Stimulated activated CD4-positive, alpha-beta T cell treated with anti-CD3 and anti-CD28 coated beads, Interleukin-4, amount 100 ng/mL, for 4 hours (primary cell): Measurements from ENCODE around the gene SIAH3.
"Not testable (repeated sequence)": the region's sequence is repeated elsewhere in the genome, so short reads cannot be mapped to it uniquely, and the experiment has no call there.

Experiments used
- DNase-seq, 2 experiments: peaks; one replicate each; pipeline ENCODE4 v3.0.0-alpha.2; 2020

SIAH3 gene, protein sequence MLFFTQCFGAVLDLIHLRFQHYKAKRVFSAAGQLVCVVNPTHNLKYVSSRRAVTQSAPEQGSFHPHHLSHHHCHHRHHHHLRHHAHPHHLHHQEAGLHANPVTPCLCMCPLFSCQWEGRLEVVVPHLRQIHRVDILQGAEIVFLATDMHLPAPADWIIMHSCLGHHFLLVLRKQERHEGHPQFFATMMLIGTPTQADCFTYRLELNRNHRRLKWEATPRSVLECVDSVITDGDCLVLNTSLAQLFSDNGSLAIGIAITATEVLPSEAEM

DNA sequence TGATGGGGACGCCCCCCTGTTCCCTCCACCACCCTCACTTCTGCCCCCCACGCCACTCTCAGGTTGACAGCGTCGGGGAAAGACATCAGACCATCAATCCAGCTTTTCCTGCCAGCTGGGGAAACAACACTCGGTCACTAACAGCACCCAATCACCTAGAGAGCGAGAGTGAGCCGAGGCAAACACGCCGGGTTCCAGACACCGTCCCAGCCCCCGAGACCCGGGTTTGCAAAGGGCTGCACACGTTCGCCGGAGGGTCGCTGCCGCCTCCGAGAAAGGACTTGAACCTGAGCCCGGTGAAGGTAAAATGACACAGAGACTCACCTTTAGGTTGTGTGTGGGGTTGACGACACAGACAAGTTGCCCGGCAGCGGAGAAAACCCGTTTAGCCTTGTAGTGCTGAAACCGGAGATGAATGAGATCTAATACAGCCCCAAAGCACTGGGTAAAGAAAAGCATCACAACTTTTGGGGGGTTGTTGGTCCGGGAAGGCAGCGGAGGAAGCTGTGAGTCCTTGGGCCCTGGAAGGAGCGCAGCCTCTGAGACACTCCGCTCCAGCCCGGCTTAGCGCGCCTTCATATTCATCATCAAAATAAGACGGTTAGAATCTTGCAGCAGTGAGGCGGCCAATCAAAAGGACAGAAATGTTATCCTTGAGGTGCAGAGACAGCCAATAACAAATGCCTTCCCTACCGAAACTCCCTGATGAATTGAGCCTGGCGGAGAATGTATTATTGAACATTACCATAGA lies at the start of gene SIAH3:
Gene SIAH3 (minus strand): TSS at position 583 of the 751 bp plus-strand sequence. CDS start 124 bp downstream, at position 459.
- DNase-seq = peak in 1 of 2 experiments; percentile 10

DNA sequence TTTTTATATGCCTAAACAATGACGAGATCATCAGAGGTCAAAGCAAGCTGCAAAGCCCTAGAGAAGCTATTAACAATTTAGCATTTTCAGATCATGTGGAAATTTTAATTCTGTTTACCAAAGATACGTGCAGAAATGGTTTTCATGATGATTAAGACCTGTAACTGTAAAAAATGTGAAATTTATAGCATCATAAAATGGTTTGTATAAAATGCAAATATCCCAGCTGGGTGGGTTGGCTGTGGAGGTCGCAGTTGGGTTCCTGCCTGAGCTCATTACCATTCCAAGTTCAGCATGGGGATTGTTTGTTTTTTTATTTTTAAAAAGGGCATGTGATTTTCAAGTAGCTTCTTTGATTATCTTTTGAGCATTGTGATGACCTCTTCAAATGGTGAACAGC lies 47.9 kb upstream of the SIAH3 start:
- DNase-seq = no peak

DNA sequence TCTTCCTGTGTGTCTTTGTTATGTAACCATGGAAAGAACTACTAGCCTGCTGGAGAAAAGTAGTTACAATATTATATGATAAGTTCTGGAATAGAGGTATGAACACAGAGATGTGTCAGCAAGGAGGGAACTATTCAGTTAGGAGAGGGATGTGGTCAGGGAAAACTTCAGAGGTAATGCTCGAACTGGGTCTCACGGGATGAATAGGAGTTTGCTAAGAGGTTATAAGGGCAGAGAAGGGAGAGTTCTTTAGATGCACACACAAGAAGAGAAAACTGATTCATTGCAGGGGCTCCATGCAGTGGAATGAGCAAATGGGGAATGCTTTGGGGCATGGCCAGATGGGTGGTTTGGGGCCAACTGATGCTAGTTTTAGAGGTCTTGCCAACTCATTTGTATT lies 46.0 kb upstream of the SIAH3 start:
- no peak for DNase-seq

DNA sequence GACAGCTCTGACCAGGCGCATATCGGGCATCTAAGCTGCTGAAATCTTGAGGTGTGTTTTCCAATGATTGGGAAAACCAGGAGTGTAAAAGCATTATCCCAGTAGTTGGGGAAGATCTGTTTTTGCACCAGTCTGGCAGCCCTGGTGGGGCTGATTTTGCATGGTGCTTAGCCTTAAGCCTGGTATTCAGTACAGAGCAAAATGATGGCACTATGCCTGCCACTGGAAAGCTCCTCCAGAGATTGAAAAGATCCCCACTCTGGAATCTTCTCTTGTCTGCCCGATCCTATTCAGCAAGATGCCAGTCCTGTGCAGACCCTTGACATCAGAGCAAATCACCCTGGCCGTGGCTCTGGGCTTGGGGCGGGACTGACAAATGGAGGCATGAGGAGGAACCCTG lies 44.7 kb upstream of the SIAH3 start:
- DNase-seq = no peak

DNA sequence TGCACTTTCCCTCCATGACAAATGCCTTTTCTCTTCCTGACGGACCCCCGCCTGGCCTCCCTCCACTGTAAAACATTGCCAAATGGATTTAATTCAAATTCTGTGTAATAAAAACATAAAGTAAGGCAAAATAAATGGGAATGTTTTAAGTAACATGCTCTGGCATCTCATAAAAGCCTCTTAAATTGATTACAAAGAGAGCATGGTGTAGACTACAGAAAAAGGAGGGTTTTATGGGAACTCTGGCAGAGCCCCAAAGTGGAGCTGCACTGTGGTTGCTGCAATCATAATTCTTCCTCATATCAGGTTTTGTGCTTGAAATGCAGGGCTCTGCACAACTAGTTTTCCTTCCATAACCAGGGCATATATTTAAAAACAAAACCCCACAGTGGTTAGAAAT lies 44.3 kb upstream of the SIAH3 start:
- no peak for DNase-seq

DNA sequence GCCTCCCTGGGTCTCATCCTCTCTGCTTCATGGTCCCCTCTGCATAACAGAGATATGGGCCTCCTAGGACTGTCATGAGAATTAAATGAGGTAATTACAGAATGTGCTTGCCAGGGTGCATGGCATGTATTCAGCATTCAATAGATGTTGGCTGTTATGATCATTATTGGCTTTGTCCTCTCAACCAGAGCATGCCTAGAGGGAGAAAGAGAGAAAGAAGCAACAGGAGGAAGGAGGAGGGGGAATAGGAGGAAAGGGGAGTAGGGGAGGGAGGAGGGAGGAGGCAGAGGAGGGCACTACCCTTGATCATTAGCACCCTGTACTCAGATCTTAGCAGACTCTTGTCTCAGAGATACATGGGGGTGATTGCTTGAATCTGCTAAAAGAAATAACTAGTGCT lies 41.0 kb upstream of the SIAH3 start:
- no peak for DNase-seq

DNA sequence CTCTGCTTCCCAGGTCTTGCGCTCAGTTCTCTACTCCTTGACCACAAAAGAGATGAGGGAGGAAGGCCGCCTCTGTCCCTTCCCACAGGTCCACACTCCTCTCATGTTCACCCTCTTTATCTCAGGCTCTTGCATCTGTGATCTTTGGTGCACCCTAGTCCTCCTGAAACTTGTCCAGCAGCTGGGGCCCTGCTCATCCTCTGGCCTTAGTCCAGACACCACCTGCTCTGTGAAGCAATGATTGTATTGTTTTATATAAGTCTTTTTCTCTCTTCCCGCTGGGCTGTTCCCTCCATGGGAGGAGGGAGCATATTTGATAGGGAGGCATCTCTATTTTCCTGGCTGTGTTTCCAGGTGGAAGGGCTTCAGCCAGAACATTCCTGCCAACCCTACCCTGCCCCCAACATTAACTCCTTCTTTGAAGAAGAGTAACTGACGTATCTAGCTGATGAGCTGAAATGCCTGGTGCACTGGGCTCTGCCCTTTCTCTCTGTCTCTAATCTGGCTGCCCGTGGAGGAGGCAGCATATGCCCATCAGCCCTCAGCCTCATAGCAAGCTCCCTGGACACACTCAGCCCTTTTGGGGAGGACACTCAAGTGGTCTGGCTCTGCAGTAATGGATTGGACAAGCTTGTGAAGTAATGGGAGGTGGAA lies 38.2 kb upstream of the SIAH3 start:
- no peak for DNase-seq

DNA sequence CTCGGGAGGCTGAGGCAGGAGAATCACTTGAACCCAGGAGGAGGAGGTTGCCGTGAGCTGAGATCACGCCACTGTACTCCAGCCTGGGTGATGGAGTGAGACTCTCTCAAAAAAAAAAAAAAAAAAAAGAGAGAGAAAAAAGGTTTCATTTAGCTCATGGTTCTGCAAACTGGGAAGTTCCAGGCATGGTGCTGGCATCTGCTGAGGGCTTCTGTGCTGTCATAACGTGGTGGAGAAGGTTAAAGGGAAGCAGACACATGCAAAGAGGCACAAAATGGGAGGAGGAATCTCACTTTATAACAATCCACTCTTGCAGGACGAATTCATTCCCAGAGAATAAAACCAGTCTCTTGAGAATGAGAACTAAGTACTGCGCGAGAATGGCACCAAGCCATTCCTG lies 34.9 kb upstream of the SIAH3 start:
- no peak for DNase-seq

DNA sequence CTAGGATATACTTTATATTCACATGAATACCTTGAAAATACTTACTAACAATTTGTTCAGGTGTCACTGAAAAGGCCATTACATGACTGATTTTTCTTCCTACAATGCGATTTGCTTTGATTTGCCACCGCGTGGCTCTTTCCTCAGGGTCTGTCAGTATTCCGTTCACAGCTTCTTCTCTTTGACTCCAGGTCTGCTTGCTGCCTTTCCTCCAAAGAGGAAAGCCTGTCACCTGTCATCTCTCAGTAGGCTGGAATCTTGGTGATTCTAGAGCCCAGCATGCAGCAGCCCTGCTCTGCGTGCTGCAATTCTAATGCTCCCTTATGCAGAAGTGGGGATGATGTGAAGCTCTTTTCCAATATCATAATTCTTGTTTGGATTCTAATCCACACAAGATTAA lies 33.6 kb upstream of the SIAH3 start:
- no peak for DNase-seq

DNA sequence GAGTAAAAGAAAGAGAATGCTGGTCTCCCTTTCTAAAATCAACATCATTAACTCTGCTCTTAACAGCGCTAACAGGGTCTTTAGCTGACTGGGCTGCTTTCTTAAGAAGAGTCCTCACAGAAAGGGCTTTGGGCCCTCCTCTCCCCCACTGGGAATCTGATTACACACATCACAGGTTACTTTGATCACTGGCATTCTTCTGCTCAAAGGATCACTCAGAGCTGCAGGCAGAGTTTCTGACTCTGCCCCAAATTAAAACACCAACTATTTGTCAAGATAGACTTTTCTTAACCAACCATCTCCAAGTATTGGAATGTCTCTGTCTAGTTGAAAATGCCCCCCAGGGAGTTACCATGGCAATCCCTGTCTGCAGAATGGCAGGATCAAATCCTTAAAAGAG lies 31.1 kb upstream of the SIAH3 start:
- DNase-seq = no peak

DNA sequence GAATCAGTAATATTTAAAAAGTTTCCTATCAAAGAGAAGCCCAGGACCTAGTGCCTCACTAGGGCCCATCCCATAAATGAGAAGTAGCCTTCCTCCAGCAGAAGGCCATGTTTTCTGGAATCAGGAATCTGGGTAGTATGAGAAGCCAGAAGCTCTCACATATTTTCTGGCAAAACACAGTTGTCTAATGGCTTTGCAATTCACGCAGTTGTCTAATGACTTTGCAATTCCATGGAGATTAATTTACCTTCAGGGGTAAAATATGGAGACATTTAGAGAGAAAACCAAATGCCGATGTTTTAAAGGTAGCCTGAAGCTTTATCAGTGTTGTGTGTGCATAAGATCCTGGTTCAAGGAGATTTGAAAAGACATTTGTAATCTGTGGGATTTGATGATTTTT lies 29.8 kb upstream of the SIAH3 start:
- no peak for DNase-seq

DNA sequence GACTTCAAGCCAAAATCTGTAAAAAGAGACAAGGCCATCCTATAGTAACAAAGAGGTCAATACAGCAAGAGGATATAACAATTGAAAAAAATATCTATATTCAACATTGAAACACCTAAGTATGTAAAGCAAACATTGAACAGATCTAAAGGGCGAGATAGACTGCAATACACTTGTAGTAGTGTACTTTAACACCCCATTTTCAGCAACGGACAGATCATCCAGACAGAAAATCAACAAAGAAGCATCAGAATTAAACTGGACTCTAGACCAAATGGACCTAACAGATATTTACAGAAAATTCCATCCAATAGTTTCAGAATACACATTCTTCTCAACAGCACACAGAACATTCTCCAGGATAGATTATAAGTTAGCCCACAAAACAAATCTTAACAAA lies 28.7 kb upstream of the SIAH3 start:
- no peak for DNase-seq

DNA sequence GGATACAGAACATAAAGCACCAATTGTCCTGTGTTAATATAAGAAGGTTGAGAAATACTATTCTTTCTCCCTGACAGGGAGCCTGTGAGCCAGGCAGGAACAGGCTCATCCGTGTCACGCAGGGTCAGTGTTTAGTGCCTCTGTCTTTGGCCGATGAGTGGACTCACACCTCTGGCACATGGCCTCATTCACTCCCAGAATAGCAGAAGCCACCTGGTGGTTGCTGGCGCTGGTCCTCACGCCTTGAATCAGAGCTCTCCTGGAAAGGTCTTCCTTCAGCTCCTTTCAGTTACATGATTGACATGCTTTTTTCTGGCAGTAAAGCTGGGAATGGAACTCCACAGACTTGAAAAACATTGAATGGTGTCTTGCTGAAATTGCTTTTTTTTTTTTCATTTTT lies 28.1 kb upstream of the SIAH3 start:
- no peak for DNase-seq

DNA sequence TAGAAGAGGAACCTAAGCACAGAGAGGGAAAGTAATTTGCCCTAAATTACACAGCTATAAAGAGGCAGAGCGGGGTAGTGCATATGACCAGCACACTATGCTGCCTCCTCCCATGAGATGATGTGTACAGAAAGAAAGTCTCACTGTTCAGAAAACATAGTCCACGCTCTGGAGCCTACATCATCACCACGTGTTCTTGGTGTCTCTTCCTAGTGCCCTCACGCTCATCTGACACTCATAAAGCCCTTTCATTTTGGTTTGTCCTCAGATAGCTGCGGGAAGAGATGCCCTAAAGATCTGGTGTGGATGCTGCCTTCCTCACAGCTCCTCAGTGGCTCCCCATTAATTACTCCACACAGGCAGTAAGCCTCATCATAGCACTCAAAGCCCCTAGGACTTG lies 27.4 kb upstream of the SIAH3 start:
- DNase-seq = no peak

DNA sequence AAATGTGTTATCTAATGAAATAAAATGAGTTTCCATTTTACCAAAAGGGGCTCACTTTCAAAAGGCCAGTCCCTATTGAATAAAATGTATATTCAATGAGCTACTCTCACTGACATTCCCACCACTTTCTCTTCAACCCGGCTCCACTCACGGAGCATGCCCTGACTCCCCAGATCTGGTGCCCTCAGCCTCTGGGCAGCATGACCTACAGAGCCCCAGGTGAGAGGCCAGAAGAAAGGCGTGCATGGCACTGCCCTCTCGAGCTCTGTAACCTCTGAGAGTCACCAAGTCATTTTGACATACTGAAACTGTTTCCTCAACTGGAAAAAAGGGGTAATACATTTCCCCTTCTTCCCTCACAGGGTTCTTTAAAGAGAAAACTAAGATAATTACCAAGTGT lies 25.2 kb upstream of the SIAH3 start:
- no peak for DNase-seq

DNA sequence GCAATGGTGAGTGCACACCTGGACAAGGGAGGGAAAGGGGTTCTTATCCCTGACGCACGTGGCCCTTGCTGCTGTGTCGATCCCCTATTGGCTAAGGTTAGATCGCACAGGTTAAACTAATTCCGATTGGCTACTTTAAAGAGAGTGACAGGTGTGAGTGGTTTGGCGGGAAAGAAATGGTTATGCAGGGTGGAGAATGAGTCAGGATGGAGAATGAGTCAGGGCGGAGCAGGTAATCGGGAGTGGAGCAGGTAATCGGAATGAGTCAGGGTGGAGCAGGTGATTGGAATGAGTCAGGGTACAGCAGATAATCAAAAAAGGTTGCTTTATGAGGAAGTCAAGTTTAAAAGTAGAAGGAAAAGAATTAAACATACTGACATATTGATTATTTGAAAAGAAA lies 24.4 kb upstream of the SIAH3 start:
- no peak for DNase-seq

DNA sequence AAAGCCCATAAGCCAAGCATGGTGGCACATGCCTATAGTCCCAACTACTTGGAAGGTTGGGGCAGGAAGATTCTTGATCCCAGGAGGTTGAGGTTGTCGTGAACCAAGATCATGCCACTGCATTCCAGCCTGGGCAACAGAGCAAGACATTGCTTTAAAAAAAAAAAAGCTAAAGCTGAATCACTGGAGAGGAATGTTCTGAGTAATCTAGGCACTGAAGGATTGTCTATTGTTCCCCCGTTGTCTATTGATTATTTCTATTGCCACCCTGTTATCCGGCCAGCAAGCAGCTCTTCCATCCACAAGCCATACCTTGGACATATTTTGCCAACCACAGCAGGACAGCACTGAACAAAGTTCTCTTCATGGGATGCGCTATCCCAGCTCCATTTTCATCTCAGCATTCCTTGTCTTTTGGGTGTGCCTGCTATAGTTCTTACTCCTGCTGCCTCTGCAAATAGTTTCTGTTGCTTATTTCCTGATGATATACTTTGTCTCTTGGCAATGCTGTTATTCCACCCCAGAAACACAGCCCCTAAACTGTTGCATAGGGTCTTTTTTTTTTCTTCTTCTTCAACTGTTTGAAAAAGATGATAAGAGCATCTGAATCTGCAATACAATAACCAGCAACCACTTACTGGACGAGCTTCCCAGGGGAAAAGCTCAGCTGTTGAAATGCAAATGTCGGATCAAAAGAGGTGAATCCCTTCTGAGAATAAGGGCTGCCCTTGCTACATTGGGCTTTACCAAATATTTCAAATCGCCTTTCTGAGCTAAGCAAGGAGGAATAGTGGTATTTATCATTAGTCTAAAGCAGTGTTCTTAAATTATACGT lies 22.2 kb upstream of the SIAH3 start:
- no peak for DNase-seq

DNA sequence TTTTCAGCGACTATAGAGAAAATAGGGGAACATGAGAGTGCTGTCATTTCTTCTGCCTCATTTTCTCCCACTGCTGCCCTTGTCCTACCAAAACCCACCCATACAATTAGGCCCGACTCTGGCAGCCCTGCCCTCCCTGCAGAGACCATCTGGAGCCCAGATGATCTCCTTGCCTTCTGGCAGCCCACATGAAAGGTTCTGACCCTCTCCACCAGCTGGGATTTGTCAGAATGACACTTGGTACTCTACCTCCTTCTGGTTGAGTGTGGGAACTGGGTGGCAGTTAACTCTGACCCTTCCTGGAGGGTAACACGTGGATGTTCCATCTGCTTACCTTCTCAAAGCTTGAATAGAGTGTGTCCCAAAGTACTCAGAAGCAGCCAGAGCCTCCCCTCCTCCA lies 21.0 kb upstream of the SIAH3 start:
- DNase-seq = no peak

DNA sequence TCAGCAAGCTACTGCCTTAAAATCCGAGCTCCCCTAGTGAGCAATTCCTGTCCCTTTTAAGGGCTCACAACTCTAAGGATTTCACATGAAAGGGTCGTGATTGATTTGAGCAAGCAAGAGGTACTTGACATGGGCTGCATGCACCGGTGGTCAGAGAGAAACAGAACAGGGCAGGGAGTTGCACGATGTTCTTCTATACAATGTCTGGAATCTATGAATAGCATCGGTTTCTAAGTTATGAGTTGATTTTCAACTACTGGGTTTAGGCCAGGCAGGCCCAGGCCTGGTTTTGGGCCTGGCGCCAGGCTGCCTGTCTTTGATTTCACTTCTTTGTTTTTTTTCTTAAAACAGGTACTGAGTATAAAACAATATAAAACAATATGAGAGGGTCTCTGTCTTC lies 19.6 kb upstream of the SIAH3 start:
- not testable (repeated sequence) for DNase-seq

DNA sequence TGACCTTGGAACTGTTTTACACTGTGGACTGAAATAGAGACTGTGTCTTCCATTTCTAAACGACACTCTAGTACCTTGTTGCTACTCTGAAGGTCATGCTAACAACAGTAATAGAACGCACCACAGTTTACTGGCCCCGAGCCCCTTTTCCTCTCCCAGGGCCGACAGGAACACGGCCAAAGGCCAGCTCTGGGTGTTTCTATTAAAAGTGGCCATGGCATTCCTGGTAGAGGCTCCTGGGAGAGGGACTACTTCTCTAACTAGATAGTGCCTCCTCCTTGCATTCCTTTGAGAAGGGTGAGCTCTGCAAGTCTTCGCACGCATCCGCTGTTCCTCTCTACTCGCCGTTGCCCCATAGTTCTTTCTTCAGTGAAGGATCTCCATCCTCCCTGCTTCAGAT lies 18.7 kb upstream of the SIAH3 start:
- no peak for DNase-seq

DNA sequence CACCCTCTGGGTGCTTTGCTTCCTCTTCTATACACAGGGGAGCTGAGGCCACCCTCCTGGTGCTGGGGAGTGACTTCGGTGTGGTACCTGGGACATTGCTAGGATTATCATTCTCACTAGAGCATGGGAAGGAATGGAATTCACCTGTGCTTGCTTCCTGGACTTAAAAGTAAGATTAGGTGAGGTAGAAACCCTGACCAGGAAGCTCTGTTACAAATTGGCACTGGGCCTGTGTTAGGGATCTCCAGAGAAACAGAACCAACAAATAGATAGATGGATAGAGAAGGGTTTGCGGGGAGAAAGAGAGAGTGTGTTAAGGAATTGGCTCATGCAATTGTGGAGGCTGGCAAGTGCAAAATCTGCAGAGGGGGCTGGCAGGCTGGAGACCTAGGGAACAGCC lies 13.9 kb upstream of the SIAH3 start:
- no peak for DNase-seq

DNA sequence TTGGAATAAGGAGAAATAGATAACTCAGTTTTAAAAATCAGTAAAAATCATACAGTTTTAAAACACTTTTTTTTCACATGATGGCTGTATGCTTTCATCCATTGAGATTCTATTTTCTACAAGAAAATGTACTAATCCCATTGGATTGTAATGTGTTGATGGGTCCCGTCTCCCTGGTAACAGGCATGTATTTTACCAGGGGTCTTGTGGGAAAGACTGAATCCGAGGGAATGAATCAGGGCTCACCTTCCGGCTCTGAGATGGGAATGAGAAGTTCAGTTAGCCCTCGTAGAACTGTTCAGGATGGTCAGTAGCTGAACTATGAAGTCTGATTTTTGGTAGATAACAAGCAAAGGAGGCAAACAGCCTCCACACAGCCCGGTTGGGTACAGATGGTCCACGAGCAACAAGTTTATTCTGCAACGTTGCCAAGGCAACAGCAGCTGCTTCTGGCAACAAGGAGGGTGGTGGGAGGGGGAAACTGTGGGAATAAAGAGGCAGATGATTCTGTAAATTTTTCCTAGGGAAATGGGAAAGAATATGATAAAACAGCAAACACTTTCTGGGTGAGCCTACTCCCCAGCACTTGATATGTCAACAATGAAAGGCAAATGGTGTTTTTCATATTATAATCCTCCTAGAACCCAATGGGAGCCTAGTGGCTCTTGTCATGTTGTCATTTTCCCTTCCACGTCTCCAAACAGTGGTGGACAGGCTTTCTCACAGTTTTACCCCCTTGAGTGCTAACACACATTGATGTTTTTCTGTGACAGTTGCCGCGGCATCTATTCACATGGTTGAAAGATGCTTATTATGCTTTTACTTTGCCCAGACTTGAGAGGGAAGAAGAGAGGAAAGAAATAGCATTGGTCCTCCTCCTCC lies 12.4 kb upstream of the SIAH3 start:
- DNase-seq = no peak
